ENCODE results near the gene KDM5B. TPM values are rescaled to one million over a fixed set of nuclear protein-coding genes. Genes with fewer than 3 reads are reported as not detected.

The KDM5B gene
- 112 and 138 TPM in 2 replicates for total RNA-seq

- H3K4me3 ChIP-seq (ENCODE audit: low read depth, low read length): peak within 1 kb of the TSS; percentile 92
- TF ChIP-seq CTCF (IDR thresholded peaks at IDR 0.05; ENCODE audit: insufficient read depth, low read depth, low read length): no peak
- peak; percentile 80 for DNase-seq (ENCODE audit: low read depth)
Observed at GRCh38 chr1:202807926-202808757, at the start of gene KDM5B. KDM5B (minus strand) TSS chr1:202808421; CDS start chr1:202808305, 116 bp downstream.

GRCh38 chr1:202857136-202857610 is 49.0 kb upstream of the KDM5B start:
- no peak for DNase-seq (ENCODE audit: low read depth)
- no peak overlapping the region for H3K4me3 ChIP-seq (ENCODE audit: low read depth, low read length)
- TF ChIP-seq CTCF (IDR thresholded peaks at IDR 0.05; ENCODE audit: insufficient read depth, low read depth, low read length): no peak

DNA sequence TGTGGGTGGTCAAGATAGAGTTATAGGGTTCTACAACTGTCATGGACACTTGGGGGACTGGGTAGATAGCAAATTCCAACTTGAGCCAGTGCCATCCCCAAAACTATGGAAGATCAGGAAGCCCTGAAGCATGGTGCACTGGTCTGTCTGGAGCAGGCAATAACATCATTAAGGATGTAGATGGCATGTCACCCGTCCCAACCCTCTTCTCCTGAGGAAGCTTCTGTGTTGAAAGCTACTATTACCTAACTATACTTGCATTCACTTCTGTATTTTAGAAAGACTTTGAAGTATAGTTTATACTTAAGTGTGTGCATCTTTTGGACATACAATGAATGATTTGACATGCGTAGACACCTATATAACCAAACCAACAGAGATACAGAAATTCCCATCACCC is 47.8 kb upstream of the KDM5B start:
- DNase-seq (ENCODE audit: low read depth): no peak
- TF ChIP-seq CTCF (IDR thresholded peaks at IDR 0.05; ENCODE audit: insufficient read depth, low read depth, low read length): no peak
- H3K4me3 ChIP-seq (ENCODE audit: low read depth, low read length): no peak overlapping the region

- H3K4me3 ChIP-seq (ENCODE audit: low read depth, low read length): no peak overlapping the region
- DNase-seq (ENCODE audit: low read depth): no peak
- TF ChIP-seq CTCF (IDR thresholded peaks at IDR 0.05; ENCODE audit: insufficient read depth, low read depth, low read length): no peak
Observed at GRCh38 chr1:202854787-202855186, 46.6 kb upstream of the KDM5B start.

DNA sequence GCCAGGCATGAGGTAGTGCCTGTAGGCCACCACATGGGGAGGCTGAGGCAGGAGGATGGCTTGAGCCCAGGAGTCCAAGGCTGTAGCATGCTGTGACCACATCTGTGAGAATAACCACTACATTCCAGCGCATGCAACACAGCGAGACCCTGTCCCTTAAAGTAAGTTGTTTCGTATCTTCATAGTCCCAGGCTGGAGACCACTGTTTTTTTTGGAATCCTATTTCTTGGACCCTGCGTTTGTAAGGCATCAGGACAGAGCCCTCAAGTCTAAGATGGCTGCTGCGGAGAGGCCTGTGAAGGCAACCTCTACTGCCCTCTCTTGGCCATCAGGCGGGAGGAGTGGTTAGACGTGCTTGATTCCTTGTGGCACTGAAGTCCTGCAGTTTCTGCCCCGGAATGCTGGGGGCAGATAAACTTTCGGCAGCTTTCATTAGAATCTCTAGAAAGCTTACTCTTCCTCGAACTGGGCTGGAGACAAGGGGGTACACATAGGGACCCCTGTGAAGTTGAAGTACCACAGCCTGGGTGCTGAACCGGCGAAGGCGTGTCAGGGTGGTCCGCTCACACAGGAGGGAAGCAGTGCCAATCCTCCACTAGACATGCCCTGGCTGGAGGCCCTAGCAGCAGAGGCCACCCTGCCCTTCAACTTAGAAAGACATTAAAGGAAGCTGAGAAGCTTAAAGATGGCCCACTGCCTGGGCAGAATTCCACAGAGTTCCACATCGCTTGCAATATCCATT is 44.1 kb upstream of the KDM5B start:
- no peak overlapping the region for H3K4me3 ChIP-seq (ENCODE audit: low read depth, low read length)
- peak; percentile 73 for TF ChIP-seq CTCF (IDR thresholded peaks at IDR 0.05; ENCODE audit: insufficient read depth, low read depth, low read length)
- peak; percentile 63 for DNase-seq (ENCODE audit: low read depth)

DNA sequence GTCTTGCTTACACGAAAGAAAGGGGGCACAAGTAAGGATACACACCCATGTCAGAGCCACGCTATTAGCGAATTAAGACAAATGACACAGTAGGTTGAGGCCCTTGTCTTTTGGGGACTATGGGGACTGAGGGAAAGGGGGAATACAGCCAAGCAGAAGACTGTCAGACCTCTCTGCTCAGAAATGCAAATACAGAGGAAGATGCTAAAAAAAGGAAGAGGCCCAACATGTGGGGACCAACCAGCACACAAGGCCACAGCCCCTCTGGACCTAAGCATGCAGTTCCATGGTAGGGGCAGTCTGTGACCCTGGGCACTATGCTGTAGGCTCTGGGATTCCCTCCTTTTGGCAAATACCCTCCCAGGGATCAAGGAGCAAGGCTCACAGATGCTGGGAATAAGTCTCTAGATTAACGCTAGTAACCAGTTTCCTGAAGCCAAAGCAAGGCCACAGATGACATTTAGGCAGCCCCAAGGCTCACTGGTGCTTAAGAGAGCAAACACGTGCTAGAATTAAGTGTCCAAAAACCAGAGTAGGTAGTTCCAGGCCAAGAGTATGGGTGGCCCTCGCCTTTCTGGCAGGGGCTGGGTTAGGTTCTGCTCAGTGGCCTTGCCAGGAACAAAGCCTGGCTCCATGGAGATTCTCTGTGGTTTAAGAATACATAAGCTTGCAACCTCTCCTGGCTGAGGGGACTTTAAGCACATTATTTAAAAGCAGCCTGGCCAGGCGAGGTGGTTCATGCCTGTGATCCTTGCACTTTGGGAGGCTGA is 42.6 kb upstream of the KDM5B start:
- TF ChIP-seq CTCF (IDR thresholded peaks at IDR 0.05; ENCODE audit: insufficient read depth, low read depth, low read length): no peak
- H3K4me3 ChIP-seq (ENCODE audit: low read depth, low read length): no peak overlapping the region
- no peak for DNase-seq (ENCODE audit: low read depth)
